H7 (cell line): ENCODE results near the gene MRPL2. TPM values are rescaled to one million over a fixed set of nuclear protein-coding genes. Genes with fewer than 3 reads are reported as not detected.

Source experiments
- DNase-seq: peaks from one replicate; pipeline ENCODE4 v3.0.0; 2012
- H3K27me3 ChIP-seq: 2 replicates; pipeline ENCODE4 v1.6.0; 2011; ENCODE audit warnings: mild to moderate bottlenecking, low read length; ENCODE audit not compliant: control insufficient read depth, insufficient read depth
- H3K36me3 ChIP-seq: replicated peaks from 2 replicates; pipeline ENCODE4 v1.5.1; 2011; ENCODE audit warnings: low read length; ENCODE audit not compliant: control insufficient read depth, insufficient read depth
- H3K4me3 ChIP-seq: 2 replicates; pipeline ENCODE4 v1.5.1; 2011; ENCODE audit warnings: low read depth, mild to moderate bottlenecking, control low read depth, low read length, moderate library complexity; ENCODE audit not compliant: insufficient read depth
- total RNA-seq: library from RNA; depleted of rRNA; stranded (reverse); fragments of >200 nt; shearing (Covaris generic); gene quantifications from 2 replicates; pipeline ENCODE4 v1.2.3, GENCODE V29; 2014; rRNA removed

The MRPL2 gene
- 79.1 and 82.1 TPM in 2 replicates for total RNA-seq

- Histone ChIP-seq H3K4me3 (peak within 1 kb of the TSS; percentile 87), H3K27me3 (no peaks in the 10 kb centered on the region), H3K36me3 (peaks cover 5% of the 10 kb centered on the region)
- peak; percentile 100 for DNase-seq
Measured at GRCh38 chr6:43059168-43060033, at the start of gene MRPL2, which contains the start of gene KLC4. MRPL2 (minus strand) TSS chr6:43059434; CDS start chr6:43059381, 53 bp downstream. KLC4 (plus strand) TSS chr6:43059631; CDS start chr6:43061336, 1,705 bp downstream.

DNA sequence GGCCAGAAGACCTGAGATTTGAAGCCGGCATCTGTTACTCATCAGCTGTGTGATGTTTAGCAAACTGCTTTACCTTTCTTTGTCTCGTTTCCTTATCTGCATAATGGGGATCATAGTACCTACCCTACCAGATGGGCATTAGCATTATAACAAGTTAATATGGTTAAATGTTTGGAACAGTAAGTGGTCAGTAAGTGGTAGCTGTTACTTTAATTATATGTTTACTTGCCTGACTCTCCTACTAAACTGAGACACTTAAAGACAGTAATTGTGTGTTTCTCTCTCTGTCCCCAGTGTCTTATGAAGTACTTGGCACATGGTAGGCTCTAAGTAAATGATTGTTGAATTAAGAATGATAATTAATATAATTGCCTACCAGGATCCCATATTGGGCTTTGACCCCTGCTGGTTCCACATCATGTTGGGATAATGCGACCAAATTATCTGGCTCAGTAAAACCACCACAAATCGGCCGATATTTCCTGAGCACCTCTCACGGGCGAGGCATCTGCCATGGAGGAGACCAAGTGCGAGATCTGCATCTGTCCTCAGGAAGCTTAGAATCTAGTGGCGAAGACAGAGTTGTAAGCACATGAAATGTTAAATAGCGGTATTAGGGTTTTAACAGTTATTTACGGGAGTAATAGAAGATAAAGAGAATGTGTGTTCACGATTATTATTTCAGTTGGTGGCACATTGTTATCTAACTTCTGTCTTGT, 48.3 kb upstream of the MRPL2 start:
- DNase-seq = no peak
- H3K36me3 ChIP-seq = no peaks in the 10 kb centered on the region
- no peak overlapping the region for H3K4me3 ChIP-seq
- no peaks in the 10 kb centered on the region for H3K27me3 ChIP-seq

DNA sequence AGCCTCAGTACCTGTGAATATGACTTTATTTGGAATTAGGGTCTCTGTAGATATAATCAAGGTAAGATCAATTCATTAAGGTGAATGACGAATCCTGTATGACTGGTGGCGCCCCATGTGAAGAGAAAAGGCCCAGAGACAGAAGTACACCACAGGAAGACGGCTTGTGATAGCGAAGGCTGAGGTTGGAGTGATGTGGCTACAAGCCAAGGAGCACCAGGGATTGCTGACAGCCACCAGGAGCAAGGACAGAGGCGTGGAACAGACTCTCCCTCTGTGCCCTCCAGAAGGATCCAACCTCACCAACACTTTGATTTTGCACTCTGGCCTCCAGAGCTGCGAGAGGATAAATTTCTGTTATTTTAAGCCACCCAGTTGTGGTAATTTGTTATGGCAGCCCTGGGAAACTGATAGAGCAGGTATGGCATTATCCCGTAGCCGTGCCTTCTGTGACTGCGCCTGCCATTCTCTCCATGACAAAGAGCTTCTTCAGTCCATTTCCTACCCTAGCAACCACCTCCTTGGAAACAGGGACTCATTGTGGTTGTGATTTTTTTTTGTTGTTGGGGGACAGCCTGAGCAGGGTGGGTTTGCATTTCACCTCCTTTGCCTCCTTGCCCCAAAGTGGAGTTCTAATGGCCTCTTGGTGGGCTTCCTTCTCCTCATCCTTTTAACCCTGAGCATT, 46.4 kb upstream of the MRPL2 start:
- Histone ChIP-seq H3K27me3 (no peaks in the 10 kb centered on the region), H3K4me3 (no peak overlapping the region), H3K36me3 (no peaks in the 10 kb centered on the region)
- no peak for DNase-seq

DNA sequence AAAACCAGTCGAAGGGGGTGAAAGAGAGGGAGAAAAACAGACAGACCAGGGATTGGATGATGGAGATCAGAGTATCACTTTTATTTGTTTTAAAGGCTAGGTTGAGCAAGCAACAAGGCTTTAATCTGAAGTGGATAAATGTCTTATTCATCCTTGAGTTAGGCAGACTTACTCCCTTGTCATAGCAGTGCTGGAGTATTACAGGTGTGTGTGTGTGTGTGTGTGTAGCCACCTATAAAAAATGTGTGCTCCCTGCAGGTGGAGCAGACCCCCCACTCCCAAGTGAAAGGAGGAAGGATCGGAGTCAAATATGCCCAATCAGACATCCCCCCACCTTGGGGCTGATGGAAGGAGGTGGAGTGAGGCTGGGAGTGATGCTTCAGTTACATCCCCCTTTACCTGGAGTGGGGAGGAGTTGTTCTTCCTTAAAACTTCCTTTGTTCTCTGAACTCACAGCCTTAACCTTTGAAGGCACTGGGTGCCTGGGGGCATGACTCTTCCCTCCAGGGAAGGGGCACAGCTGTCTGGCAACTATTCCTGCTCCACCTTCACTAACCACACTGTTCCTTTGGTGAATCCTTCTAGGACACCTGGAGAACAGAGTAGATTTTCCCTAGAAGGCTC, 44.1 kb upstream of the MRPL2 start:
- DNase-seq = peak; percentile 52

DNA sequence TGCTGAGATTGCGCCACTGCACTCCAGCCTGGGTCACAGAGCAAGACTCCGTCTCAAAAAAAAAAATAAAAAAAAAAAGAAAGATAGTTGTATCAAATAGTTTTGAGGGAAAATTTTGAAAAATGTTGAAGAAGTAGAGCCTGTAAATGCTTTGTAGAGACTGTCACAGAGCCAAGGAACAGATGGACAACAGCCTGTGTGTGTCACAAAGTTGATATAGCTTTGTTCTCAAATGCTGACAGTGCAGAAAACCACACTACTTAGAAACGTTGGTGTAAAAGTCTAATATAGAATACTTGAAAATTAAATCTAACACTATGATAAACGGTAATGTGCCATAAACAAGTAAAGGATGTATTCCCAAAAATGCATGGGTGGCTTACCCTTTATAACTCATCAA, 42.3 kb upstream of the MRPL2 start:
- DNase-seq = no peak
- H3K27me3 ChIP-seq = no peaks in the 10 kb centered on the region
- H3K4me3 ChIP-seq = no peak overlapping the region
- H3K36me3 ChIP-seq = no peaks in the 10 kb centered on the region

More for the DNA sequence above, 44.1 kb upstream of the MRPL2 start:
- Histone ChIP-seq H3K4me3 (no peak overlapping the region), H3K27me3 (no peaks in the 10 kb centered on the region), H3K36me3 (no peaks in the 10 kb centered on the region)

DNA sequence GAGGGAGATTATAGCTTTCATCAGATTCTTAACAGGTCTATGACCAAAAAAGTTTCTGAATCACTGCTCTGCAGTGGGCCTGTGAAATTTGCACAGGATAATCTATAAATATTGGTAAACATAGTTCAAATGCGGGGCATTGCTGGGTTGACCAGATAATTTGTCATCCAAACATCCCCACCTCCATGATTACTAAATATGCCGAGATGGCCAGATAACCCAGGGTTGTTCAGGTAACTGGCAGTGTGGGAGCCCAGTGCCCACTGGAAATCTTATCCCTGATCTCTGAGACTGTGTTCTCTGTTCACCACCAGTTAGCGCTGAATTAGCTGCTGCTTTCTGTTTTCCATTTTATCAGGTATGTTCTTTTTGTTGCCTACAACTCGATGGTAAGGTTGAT, 38.3 kb upstream of the MRPL2 start:
- DNase-seq = peak; percentile 7
- Histone ChIP-seq H3K4me3 (no peak overlapping the region), H3K36me3 (no peaks in the 10 kb centered on the region), H3K27me3 (no peaks in the 10 kb centered on the region)

- no peaks in the 10 kb centered on the region for H3K36me3 ChIP-seq
- no peaks in the 10 kb centered on the region for H3K27me3 ChIP-seq
- H3K4me3 ChIP-seq = no peak overlapping the region
- peak; percentile 38 for DNase-seq
Measured at GRCh38 chr6:43097098-43097489, 37.9 kb upstream of the MRPL2 start.

- H3K4me3 ChIP-seq = no peak overlapping the region
- no peaks in the 10 kb centered on the region for H3K36me3 ChIP-seq
- DNase-seq = peak; percentile 62
Measured at GRCh38 chr6:43096451-43097097, 37.3 kb upstream of the MRPL2 start.

DNA sequence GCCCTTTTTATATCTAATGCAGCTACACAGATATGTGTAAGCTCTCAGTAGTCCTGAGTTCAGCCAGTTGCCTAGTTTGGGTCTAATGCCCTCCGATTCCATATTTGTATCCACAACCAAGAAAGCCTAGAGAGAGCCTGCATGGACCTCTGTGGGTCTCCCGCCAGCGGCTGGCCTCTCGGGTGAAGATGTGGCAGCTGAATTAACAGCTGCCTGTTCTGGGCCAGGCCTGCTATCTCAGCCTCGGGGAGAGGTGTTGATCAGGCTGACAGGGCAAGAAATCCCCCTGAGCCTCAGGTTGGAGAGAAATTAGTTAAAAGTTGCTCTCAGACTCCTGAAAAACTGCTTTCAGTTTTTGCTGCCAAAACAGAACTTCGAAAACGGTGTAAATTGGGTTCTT, 36.7 kb upstream of the MRPL2 start:
- Histone ChIP-seq H3K27me3 (no peaks in the 10 kb centered on the region), H3K4me3 (no peak overlapping the region), H3K36me3 (no peaks in the 10 kb centered on the region)
- DNase-seq = peak; percentile 29

More at GRCh38 chr6:43096451-43097097, 37.3 kb upstream of the MRPL2 start:
- H3K27me3 ChIP-seq = no peaks in the 10 kb centered on the region

GRCh38 chr6:43093436-43094289, 34.4 kb upstream of the MRPL2 start:
- no peaks in the 10 kb centered on the region for H3K36me3 ChIP-seq
- no peak overlapping the region for H3K4me3 ChIP-seq
- no peaks in the 10 kb centered on the region for H3K27me3 ChIP-seq
- peak; percentile 31 for DNase-seq

DNA sequence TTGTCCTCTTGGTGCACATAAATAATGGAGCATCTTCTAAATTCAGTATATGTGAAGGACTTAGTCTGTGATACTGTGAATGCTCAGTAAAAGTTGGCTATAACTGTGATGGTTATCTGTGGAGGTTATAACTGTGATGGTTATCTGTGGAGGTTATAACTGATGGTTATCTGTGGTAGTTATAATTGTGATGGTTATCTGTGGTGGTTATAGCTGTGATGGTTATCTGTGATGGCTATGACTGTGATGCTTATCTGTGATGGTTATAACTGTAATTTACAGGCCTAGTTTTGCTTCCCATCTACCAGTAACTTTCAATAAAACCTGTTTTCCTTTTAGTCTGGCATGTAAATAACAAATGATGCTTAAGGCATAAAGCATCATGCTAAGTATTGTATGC, 33.4 kb upstream of the MRPL2 start:
- Histone ChIP-seq H3K36me3 (no peaks in the 10 kb centered on the region), H3K4me3 (no peak overlapping the region), H3K27me3 (no peaks in the 10 kb centered on the region)
- no peak for DNase-seq

GRCh38 chr6:43091436-43091991, 32.3 kb upstream of the MRPL2 start:
- no peaks in the 10 kb centered on the region for H3K27me3 ChIP-seq
- DNase-seq = no peak
- no peak overlapping the region for H3K4me3 ChIP-seq
- H3K36me3 ChIP-seq = no peaks in the 10 kb centered on the region

- no peak overlapping the region for H3K4me3 ChIP-seq
- no peaks in the 10 kb centered on the region for H3K36me3 ChIP-seq
- no peak for DNase-seq
- no peaks in the 10 kb centered on the region for H3K27me3 ChIP-seq
Measured at GRCh38 chr6:43091020-43091419, 31.8 kb upstream of the MRPL2 start.
